ENCODE measurements around the gene AFG1L.

GRCh38 chr6:108544606-108545005 is 249.8 kb downstream of the AFG1L start:
- TF ChIP-seq SIN3A (IDR thresholded peaks at IDR 0.05; ENCODE audit: low read depth), result no peak
- TF ChIP-seq, protein P1, sequence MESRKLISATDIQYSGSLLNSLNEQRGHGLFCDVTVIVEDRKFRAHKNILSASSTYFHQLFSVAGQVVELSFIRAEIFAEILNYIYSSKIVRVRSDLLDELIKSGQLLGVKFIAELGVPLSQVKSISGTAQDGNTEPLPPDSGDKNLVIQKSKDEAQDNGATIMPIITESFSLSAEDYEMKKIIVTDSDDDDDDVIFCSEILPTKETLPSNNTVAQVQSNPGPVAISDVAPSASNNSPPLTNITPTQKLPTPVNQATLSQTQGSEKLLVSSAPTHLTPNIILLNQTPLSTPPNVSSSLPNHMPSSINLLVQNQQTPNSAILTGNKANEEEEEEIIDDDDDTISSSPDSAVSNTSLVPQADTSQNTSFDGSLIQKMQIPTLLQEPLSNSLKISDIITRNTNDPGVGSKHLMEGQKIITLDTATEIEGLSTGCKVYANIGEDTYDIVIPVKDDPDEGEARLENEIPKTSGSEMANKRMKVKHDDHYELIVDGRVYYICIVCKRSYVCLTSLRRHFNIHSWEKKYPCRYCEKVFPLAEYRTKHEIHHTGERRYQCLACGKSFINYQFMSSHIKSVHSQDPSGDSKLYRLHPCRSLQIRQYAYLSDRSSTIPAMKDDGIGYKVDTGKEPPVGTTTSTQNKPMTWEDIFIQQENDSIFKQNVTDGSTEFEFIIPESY (IDR thresholded peaks at IDR 0.05; ENCODE audit: extremely low read depth, insufficient replicate concordance, low read length), result no peak
- TF ChIP-seq POLR2AphosphoS5 (IDR thresholded peaks at IDR 0.05; ENCODE audit: low read depth, low read length), result no peak
- TF ChIP-seq RAD21 (IDR thresholded peaks at IDR 0.05; ENCODE audit: low read depth), result no peak
- TF ChIP-seq, protein P2, sequence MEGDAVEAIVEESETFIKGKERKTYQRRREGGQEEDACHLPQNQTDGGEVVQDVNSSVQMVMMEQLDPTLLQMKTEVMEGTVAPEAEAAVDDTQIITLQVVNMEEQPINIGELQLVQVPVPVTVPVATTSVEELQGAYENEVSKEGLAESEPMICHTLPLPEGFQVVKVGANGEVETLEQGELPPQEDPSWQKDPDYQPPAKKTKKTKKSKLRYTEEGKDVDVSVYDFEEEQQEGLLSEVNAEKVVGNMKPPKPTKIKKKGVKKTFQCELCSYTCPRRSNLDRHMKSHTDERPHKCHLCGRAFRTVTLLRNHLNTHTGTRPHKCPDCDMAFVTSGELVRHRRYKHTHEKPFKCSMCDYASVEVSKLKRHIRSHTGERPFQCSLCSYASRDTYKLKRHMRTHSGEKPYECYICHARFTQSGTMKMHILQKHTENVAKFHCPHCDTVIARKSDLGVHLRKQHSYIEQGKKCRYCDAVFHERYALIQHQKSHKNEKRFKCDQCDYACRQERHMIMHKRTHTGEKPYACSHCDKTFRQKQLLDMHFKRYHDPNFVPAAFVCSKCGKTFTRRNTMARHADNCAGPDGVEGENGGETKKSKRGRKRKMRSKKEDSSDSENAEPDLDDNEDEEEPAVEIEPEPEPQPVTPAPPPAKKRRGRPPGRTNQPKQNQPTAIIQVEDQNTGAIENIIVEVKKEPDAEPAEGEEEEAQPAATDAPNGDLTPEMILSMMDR (IDR thresholded peaks at IDR 0.05 in 2 of 3, conservative IDR thresholded peaks at IDR 0.05 in 1 of 3; ENCODE audit: borderline replicate concordance in 1 of 3, insufficient read depth in 1 of 3, low read depth in 2 of 3, low read length in 2 of 3), result no peak
- no peak for TF ChIP-seq ZFX (IDR thresholded peaks at IDR 0.05)
- no peak for TF ChIP-seq FOSL1 (IDR thresholded peaks at IDR 0.05; ENCODE audit: low read depth)
- no peak for TF ChIP-seq POLR2A (IDR thresholded peaks at IDR 0.05; ENCODE audit: borderline replicate concordance, extremely low read depth, insufficient read depth, insufficient read length)
- no peak for TF ChIP-seq CEBPB (IDR thresholded peaks at IDR 0.05; ENCODE audit: low read depth)

All from HCT116 (cell line).